Psoas muscle (tissue), 8 donors: ENCODE data around the gene ULK4. TPM values are rescaled to one million over a fixed set of nuclear protein-coding genes. Genes with fewer than 3 reads are reported as not detected.
"Not testable (repeated sequence)": the region's sequence is repeated elsewhere in the genome, so short reads cannot be mapped to it uniquely, and the experiment has no call there.

Experiments used
- ATAC-seq, 4 donors: fragments of 200-7000 bp; cut with Tn5 transposase; one replicate each; pipeline ENCODE4 v1.9.1; 2020; ENCODE audit warnings: moderate library complexity in 3 of 4, mild to moderate bottlenecking in 2 of 4
- DNase-seq, 2 donors: peaks; one replicate each; pipeline ENCODE4 v3.0.0-alpha.2; 2020
- H3K27ac ChIP-seq: fragments of 200-600 bp; one replicate; pipeline ENCODE4 v1.8.0; 2022
- H3K27me3 ChIP-seq, 3 donors: fragments of 200-600 bp in 1 of 3; one replicate each; pipeline versions ENCODE4 v1.6.1 to v1.8.0; 2013 to 2022; ENCODE audit warnings: low read length in 2 of 3, mild to moderate bottlenecking in 2 of 3, moderate library complexity in 1 of 3; ENCODE audit not compliant: insufficient read depth in 3 of 3
- H3K36me3 ChIP-seq, 2 donors: fragments of 200-600 bp in 1 of 2; one replicate each; pipeline versions ENCODE4 v1.6.1 to v1.8.0; 2013 to 2022; ENCODE audit warnings: low read depth in 1 of 2, mild to moderate bottlenecking in 1 of 2, moderate library complexity in 1 of 2; ENCODE audit not compliant: insufficient read depth in 1 of 2
- H3K4me1 ChIP-seq: fragments of 200-600 bp; one replicate; pipeline ENCODE4 v1.8.0; 2022
- H3K4me3 ChIP-seq: fragments of 200-600 bp; one replicate; pipeline ENCODE4 v1.8.0; 2022; ENCODE audit warnings: mild to moderate bottlenecking
- H3K9me3 ChIP-seq: fragments of 200-600 bp; one replicate; pipeline ENCODE4 v1.8.0; 2022
- CTCF ChIP-seq: fragments of 200-600 bp; IDR thresholded peaks from one replicate; pipeline ENCODE4 v1.8.0; 2022; ENCODE audit warnings: antibody characterized with exemption
- WGBS, 3 donors: extraction: QIAGEN DNeasy Blood & Tissue Kit; methylation state at CpG; one replicate each; pipeline versions ENCODE4 v1.1.6 to v1.1.7; 2013; 5-methylcytosine and 5-hydroxymethylcytosine counted together
- intact Hi-C, 2 donors: fragments of 100-400 bp; cut with DNase I; formaldehyde crosslinking; loops; one replicate each; pipeline versions ENCODE4 v1.11.0 to v1.14.2; 2022
- polyA plus RNA-seq, 3 donors: library from polyadenylated mRNA; stranded (reverse); fragments of 200-250 nt; gene quantifications; one replicate each; pipeline ENCODE4 v1.2.3, GENCODE V29; 2013
- total RNA-seq, 4 donors: library from RNA; stranded (reverse); fragmentation: NEBNext Ultra II Directional in 2 of 4; extraction: Animal tissue kit (Norgen Biotek cat#: 25700) in 2 of 4; gene quantifications; one replicate each; pipeline versions ENCODE4 v1.2.1 to v1.2.4, GENCODE V29; 2021 to 2023
- donor health status: healthy with polysubstance abuse.
- donor health status: DM: no; HTN: no; CAD: no; lungs with moderate emphysema.
- donor health status: Bipolar disorder and iron deficiency.
- donor health status: healthy.
- donor health status: DM: yes; HTN: yes; CAD: no.
- donor health status: DM: no; HTN: no; CAD: no.
- donor health status: DM: no; HTN: no; CAD: no.
- donor health status: DM: yes; HTN: yes; CAD: no.

The ULK4 gene
- total and polyA plus RNA-seq, 7 donors = 0.61 to 3.2 (median 1.0) TPM

DNA sequence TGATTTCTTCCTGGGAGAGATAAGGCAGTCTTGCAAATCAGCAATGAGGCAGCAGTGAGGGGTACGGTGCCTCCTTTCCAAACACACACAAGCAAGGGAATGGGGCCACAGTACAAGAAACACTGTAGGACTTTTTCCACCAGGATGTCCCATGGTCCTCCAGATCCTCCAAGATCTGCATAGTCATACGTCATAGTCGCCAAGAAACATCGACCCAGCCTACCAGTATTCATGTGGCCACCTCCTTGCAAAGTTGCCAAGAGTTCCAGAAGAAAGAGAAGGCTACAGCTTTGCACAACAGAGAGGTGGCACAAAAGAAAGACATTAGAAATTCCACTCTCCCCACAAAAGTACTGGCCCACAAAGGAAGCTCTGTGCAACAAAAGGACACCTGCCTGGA, 504.7 kb downstream of the ULK4 start:
- no peak for TF ChIP-seq CTCF
- H3K36me3 ChIP-seq = no peaks in the 10 kb centered on the region
- WGBS, 3 donors = 46 to 65% (median 57%) methylated on average over 4 of the region's 4 CpGs

DNA sequence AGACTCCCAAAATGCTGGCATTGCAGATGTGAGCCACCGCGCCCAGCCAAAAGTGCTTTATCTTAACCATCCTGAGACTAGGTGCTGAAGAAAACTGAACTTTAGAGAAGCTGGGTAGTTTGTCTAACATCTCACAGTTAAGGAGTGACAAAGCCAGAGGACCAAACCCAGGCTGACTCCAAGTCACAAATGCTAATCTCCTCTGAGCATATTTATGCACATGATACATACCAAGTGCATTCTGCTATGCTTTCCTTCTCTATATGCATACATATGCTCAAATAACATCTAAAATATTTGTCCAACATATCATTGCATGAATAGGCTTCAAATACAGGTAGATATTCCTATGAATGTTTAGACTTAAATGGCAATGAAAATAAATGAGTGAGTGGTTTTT, 505.7 kb downstream of the ULK4 start:
- H3K27ac ChIP-seq = no peak overlapping the region
- 98 to 100% (median 99%) methylated on average over 2 of the region's 2 CpGs for WGBS, 3 donors
- no peak for TF ChIP-seq CTCF
- DNase-seq (no peak), ATAC-seq (no peak)
- H3K9me3 ChIP-seq = no peaks in the 10 kb centered on the region
- H3K27me3 ChIP-seq = no peaks in the 10 kb centered on the region
- intact Hi-C loops = no loop called here
- no peaks in the 10 kb centered on the region for H3K36me3 ChIP-seq
- no peak overlapping the region for H3K4me3 ChIP-seq
- H3K4me1 ChIP-seq = no peaks in the 10 kb centered on the region

More for the DNA sequence above, 504.7 kb downstream of the ULK4 start:
- Histone ChIP-seq H3K4me1 (no peaks in the 10 kb centered on the region), H3K9me3 (no peaks in the 10 kb centered on the region), H3K4me3 (no peak overlapping the region), H3K27ac (no peak overlapping the region), H3K27me3 (no peaks in the 10 kb centered on the region)
- ATAC-seq (no peak), DNase-seq (no peak)
- intact Hi-C loops = no loop called here

DNA sequence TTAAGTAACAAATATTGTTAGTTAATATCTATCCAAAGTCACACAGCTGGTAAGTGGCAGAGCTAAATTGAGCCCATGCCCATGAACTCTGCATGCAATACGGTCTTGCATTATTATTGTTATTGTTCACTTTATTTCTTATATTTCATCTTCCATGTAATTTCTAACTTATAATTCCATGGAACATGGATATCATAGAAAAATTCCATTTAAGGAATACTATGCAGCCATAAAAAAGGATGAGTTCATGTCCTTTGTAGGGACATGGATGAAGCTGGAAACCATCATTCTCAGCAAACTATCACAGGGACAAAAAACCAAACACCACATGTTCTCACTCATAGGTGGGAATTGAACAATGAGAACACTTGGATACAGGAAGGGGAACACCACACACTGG, 508.3 kb downstream of the ULK4 start:
- H3K27ac ChIP-seq, H3K4me1 ChIP-seq, DNase-seq, H3K9me3 ChIP-seq, H3K4me3 ChIP-seq, H3K27me3 ChIP-seq, intact Hi-C loops, H3K36me3 ChIP-seq, ATAC-seq: not testable (repeated sequence)
- 80 to 89% (median 87%) methylated on average over 1 of the region's 1 CpG for WGBS, 3 donors

GRCh38 chr3:41450416-41451231, 511.3 kb downstream of the ULK4 start:
- no peak overlapping the region for H3K4me3 ChIP-seq
- no peak for ATAC-seq
- intact Hi-C loops = no loop called here
- no peak for DNase-seq
- no peaks in the 10 kb centered on the region for H3K9me3 ChIP-seq
- no peaks in the 10 kb centered on the region for H3K27me3 ChIP-seq
- 71 to 78% (median 71%) methylated on average over 4 of the region's 4 CpGs for WGBS, 3 donors
- TF ChIP-seq CTCF = no peak
- no peaks in the 10 kb centered on the region for H3K4me1 ChIP-seq
- no peak overlapping the region for H3K27ac ChIP-seq
- H3K36me3 ChIP-seq = no peaks in the 10 kb centered on the region

- no peak for ATAC-seq
Observed at GRCh38 chr3:41448396-41448795, 513.5 kb downstream of the ULK4 start.

More at GRCh38 chr3:41448396-41448795, 513.5 kb downstream of the ULK4 start:
- H3K4me1 ChIP-seq = no peaks in the 10 kb centered on the region
- H3K27me3 ChIP-seq = no peaks in the 10 kb centered on the region
- WGBS, 3 donors = 66 to 87% (median 83%) methylated on average over 4 of the region's 4 CpGs
- intact Hi-C loops = no loop called here
- DNase-seq = no peak
- H3K9me3 ChIP-seq = no peaks in the 10 kb centered on the region
- no peak overlapping the region for H3K4me3 ChIP-seq
- H3K36me3 ChIP-seq = no peaks in the 10 kb centered on the region
- no peak overlapping the region for H3K27ac ChIP-seq
- no peak for TF ChIP-seq CTCF
